Activated T-helper 17 cell treated with anti-CD3 and anti-CD28 coated beads, Interleukin-2, amount 50 U/mL, for 72 hours (primary cell): ENCODE measurements around the gene DDX39A. TPM values are rescaled to one million over a fixed set of nuclear protein-coding genes. Genes with fewer than 3 reads are reported as not detected.
A peak's percentile ranks its signal among the peaks of the same experiment; 100 is the strongest.
"Not testable (repeated sequence)": the region's sequence is repeated elsewhere in the genome, so short reads cannot be mapped to it uniquely, and the experiment has no call there.

Experiments
- ATAC-seq: fragments of 150-1000 bp; cut with Tn5 transposase; replicated peaks from 2 replicates; pipeline ENCODE4 v1.10.0; 2021; ENCODE audit warnings: mild to moderate bottlenecking, moderate library complexity
- H3K27ac Mint-ChIP-seq: one replicate; pipeline ENCODE4 v1.8.0; 2022; ENCODE audit warnings: mixed read lengths
- H3K27me3 Mint-ChIP-seq: one replicate; pipeline ENCODE4 v1.8.0; 2022; ENCODE audit warnings: mixed read lengths
- H3K36me3 Mint-ChIP-seq: one replicate; pipeline ENCODE4 v1.8.0; 2022; ENCODE audit warnings: low read depth, mild to moderate bottlenecking, mixed read lengths
- H3K4me1 Mint-ChIP-seq: one replicate; pipeline ENCODE4 v1.8.0; 2022; ENCODE audit warnings: mixed read lengths
- H3K4me3 Mint-ChIP-seq: one replicate; pipeline ENCODE4 v1.8.0; 2022; ENCODE audit warnings: mild to moderate bottlenecking, mixed read lengths
- H3K9me3 Mint-ChIP-seq: one replicate; pipeline ENCODE4 v1.8.0; 2022; ENCODE audit warnings: mixed read lengths
- total RNA-seq, 2 donors: library from RNA; stranded (reverse); gene quantifications; one replicate each; pipeline ENCODE4 v1.2.3, GENCODE V29; 2022

Gene DDX39A
- total RNA-seq, 2 donors from 2014 or later = 132 to 260 TPM

DNA sequence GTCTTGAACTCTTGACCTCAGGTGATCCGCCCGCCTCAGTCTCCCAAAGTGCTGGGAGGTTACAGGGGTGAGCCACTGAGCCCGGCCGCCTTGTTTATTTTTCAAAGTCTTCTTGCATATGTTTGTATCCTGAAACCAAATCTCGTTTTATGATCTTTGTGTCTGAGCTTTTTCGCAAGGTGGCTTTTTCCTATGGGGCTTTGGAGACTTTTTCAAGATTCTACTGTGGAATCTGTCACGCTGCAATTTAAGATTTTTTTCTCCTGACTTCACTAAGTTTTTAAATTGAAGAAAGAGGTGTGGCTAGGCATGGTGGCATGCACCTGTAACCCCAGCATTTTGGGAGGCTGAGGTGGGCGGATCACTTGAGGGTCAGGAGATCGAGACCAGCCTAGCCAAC lies 44.8 kb downstream of the DDX39A start:
- not testable (repeated sequence) for H3K27me3 Mint-ChIP-seq, H3K9me3 Mint-ChIP-seq, ATAC-seq
- Mint-ChIP-seq H3K27ac (peak overlapping the region; percentile 97), H3K36me3 (peaks cover 12% of the 10 kb centered on the region), H3K4me3 (peak overlapping the region; percentile 75), H3K4me1 (peaks cover 18% of the 10 kb centered on the region)

DNA sequence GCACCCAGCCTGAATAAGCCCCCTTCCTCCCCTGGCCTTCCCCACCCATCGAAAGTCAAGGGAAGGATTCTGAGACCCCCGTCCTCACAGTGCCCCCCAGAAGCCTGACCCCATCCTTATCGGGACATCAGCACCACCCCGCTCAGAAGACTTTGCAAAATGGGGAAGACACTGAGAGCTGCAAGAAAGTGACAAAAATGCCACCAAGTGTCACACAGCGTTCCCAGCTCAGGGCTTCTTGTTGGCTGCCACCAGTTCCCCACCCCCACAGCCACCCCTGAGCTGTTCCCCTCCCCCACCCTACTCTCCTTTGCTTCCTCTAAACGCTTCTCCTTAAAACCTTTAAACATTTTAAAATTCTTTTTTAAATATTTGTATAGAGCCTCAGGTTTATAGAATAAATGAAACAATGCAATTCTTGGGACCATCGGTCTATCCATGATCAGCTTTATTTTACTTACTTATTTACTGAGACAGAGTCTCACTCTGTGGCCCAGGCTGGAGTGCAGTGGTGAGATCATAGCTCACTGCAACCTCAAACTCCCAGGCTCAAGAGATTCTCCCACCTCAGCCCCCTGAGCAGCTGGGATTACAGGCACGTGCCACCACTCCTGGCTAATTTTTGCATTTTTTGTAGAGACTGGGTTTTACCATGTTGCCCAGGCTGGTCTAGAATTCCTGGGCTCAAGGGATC lies 46.6 kb downstream of the DDX39A start:
- Mint-ChIP-seq H3K36me3 (peaks cover 23% of the 10 kb centered on the region), H3K4me3 (peak overlapping the region; percentile 91), H3K4me1 (peaks cover 24% of the 10 kb centered on the region), H3K27ac (peak overlapping the region; percentile 56)
- not testable (repeated sequence) for ATAC-seq, H3K9me3 Mint-ChIP-seq, H3K27me3 Mint-ChIP-seq

DNA sequence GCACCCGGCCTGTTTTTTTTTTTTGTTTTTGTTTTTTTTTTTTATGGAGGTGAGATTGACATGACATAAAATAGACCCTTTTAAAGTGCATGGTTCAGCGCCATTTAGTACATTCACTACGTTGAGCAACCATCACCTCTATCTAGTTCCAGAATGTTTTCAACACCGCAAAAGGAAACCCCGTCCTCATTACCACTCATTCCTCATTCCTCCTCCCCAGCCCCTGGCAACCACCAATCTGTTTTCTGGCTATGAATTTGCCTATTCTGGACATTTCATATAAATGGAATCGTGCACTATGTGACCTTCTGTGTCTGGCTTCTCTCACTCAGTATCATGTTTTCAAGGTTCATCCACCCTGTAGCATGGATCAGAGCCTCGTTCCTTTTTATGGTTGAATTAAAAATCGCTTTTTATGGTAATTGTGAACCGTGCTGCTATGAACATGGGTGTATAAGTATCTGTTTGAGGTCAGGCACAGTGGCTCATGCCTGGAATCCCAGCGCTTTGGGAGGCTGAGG lies 47.8 kb downstream of the DDX39A start:
- peak overlapping the region; percentile 100 for H3K27ac Mint-ChIP-seq
- ATAC-seq = no peak
- H3K36me3 Mint-ChIP-seq = peaks cover 28% of the 10 kb centered on the region
- H3K4me1 Mint-ChIP-seq = peaks cover 29% of the 10 kb centered on the region
- H3K4me3 Mint-ChIP-seq = peak overlapping the region; percentile 91
- no peaks in the 10 kb centered on the region for H3K9me3 Mint-ChIP-seq
- no peaks in the 10 kb centered on the region for H3K27me3 Mint-ChIP-seq

DNA sequence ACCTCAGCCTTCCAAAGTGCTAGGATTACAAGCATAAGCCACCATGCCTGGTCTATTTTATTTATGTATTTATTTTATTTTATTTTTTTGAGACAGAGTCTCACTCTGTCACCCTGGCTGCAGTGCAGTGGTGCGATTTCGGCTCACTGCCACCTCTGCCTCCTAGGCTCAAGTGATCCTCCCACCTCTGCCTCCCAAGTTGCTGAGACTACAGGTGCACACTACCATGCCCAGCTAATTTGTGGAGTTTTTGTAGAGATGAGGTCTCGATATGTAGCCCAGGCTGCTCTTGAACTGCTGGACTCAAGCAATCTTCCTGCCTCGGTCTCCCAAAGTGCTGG lies 48.2 kb downstream of the DDX39A start:
- Mint-ChIP-seq H3K36me3 (peaks cover 28% of the 10 kb centered on the region), H3K27ac (peak overlapping the region; percentile 100), H3K27me3 (no peaks in the 10 kb centered on the region), H3K9me3 (no peaks in the 10 kb centered on the region), H3K4me1 (peaks cover 29% of the 10 kb centered on the region), H3K4me3 (peak overlapping the region; percentile 91)
- no peak for ATAC-seq

DNA sequence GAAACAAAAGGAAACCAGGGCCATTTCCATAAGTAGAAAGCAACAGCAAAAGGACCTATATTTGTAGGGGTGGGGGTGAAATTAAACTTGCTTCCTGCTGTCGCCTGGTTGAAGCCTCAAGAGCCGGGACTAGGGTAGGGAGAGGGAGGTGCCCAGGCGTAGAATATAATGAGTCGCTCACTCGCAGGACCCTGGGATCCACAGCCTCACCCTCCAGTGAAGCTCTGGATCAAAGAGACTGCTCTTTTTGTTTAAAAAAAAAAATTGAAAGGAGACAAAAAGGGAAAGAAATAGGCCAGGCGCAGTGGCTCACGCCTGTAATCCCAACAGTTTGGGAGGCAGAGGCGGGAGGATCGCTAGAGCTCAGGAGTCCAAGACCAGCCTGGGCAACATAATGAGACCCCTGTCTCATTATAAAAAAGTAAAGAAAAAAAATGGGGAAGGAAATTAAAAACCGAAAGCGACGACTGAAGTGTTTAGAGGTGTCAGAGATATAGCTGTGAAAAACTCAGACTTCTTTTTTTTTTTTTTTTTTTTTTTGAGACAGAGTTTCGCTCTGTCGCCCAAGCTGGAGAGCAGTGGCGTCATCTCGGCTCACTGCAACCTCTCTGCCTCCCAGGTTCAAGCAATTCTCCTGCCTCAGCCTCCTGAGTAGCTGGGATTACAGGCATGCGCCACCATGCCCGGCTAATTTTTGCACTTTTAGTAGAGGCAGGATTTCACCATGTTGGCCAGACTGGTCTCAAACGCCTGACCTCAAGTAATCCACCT lies 48.8 kb downstream of the DDX39A start:
- Mint-ChIP-seq H3K4me1 (peaks cover 29% of the 10 kb centered on the region), H3K9me3 (no peaks in the 10 kb centered on the region), H3K4me3 (peak overlapping the region; percentile 91), H3K27me3 (no peaks in the 10 kb centered on the region), H3K27ac (peak overlapping the region; percentile 100), H3K36me3 (peaks cover 28% of the 10 kb centered on the region)
- ATAC-seq = peak; percentile 30

DNA sequence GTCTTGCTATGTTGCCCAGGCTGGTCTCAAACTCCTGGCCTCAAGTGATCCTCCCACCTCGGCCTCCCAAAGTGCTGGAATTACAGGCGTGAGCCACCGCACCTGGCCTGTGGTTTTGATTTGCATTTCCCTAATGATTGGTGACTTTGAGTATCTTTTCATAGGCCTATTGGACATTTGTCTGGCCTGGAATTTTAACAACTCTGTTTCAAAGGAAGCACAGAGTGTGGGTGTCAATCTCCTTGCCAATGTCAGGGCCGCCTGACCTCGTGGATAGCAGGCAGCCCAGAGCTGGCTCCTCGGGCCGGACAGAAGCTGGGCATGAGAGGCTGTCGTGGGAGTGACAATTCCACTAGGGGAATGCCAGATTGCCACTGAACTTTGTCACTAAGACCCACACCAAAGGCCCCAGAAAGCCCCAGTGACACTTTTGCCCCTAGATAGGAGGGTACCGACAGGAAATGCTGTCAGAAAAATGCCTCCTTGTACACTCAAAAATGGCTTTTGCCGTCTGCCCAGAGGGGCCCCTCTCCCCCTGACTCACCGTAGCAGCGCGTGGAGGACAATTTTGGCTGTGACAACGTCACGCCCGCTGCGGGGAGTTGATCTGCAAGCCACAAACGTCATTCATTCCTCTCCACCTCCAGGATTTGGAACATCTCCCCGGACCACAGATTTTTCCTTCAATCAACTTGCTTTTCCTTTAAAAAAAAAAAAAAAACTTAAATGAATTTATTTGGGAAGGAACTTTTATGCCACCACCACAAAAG lies 49.6 kb downstream of the DDX39A start:
- Mint-ChIP-seq H3K36me3 (peaks cover 28% of the 10 kb centered on the region), H3K27me3 (no peaks in the 10 kb centered on the region), H3K4me3 (peak overlapping the region; percentile 91), H3K9me3 (no peaks in the 10 kb centered on the region), H3K27ac (peak overlapping the region; percentile 100), H3K4me1 (peaks cover 29% of the 10 kb centered on the region)
- ATAC-seq = peak; percentile 75

DNA sequence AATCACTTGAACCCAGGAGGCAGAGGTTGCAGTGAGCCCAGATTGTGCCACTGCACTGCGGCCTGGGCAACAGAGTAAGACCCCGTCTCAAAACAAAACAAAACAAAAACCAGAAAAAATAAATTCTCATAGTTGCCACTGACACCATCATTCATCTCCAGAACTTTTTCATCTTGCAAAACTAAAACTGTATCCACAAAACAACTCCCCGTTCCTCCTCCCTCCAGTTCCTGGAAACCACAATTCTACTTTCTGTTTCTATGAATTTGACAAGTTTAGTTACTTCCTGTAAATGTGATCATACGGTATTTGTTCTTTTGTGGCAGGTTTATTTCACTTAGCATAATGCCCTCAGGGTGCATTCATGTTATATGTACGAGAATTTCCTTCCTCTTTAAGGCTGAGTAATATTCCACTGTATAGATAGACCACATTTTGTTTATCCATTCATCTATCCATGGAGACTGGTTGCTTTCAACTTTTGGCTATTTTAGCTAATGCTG lies 51.1 kb downstream of the DDX39A start:
- H3K36me3 Mint-ChIP-seq = peaks cover 28% of the 10 kb centered on the region
- H3K4me1 Mint-ChIP-seq = peaks cover 33% of the 10 kb centered on the region
- no peaks in the 10 kb centered on the region for H3K27me3 Mint-ChIP-seq
- H3K27ac Mint-ChIP-seq = peak overlapping the region; percentile 100
- H3K9me3 Mint-ChIP-seq = no peaks in the 10 kb centered on the region
- H3K4me3 Mint-ChIP-seq = peak overlapping the region; percentile 91
- ATAC-seq = peak; percentile 63

DNA sequence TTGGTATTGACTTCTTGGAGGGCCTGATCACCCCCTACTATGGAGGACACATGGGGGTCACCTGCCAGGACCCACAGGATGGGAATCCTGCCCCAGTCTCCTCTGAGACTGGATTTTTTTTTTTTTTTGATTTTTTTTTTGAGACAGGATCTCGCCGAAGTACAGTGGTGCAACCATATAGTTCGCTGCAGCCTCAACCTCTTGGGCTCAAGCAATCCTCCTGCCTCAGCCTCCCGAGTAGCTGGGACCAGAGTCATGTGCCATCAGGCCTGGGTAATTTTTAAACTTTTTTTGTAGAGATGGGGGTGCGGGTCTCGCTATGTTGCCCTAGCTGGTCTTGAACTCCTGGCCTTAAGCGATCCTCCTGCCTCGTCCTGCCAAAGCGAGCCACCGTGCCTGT lies 52.1 kb downstream of the DDX39A start:
- H3K4me3 Mint-ChIP-seq = peak overlapping the region; percentile 91
- H3K9me3 Mint-ChIP-seq = no peaks in the 10 kb centered on the region
- no peaks in the 10 kb centered on the region for H3K27me3 Mint-ChIP-seq
- H3K4me1 Mint-ChIP-seq = peaks cover 38% of the 10 kb centered on the region
- peaks cover 28% of the 10 kb centered on the region for H3K36me3 Mint-ChIP-seq
- ATAC-seq = no peak
- peak overlapping the region; percentile 100 for H3K27ac Mint-ChIP-seq

DNA sequence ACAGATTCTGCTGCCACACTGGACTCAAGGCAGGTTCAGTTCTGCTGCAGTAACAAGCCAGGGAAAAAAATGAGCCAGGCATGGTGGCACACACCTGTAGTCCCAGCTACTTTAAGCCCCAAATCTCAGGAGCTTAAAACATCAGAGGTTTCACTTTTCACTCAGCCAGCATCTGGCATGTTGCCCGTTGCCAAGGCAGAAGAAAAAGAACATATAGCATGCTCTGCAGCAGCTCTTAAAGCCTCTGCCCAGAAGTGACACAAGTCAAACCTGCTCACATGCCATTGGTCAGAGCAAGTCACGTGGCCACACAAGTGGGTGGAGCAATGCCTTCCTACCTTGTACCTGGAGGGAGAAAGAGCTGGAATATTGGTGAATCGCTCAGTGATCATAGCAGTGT lies 52.6 kb downstream of the DDX39A start:
- H3K9me3 Mint-ChIP-seq = no peaks in the 10 kb centered on the region
- no peaks in the 10 kb centered on the region for H3K27me3 Mint-ChIP-seq
- peak; percentile 27 for ATAC-seq
- peaks cover 28% of the 10 kb centered on the region for H3K36me3 Mint-ChIP-seq
- H3K4me1 Mint-ChIP-seq = peaks cover 41% of the 10 kb centered on the region
- peak overlapping the region; percentile 100 for H3K27ac Mint-ChIP-seq
- peak overlapping the region; percentile 91 for H3K4me3 Mint-ChIP-seq

DNA sequence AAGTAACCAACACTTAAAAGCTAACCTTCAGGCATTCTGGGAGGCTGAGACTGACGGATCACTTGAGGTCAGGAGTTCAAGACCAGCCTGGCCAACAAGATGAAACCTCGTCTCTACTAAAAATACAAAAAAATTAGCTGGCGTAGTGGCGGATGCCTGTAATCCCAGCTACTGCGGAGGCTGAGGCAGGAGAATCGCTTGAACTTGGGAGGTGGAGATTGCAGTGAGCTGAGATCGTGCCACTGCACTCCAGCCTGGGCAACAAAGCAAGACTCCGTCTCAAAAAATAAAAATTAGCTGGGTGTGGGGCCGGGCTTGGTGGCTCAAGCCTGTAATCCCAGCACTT lies 55.1 kb downstream of the DDX39A start:
- not testable (repeated sequence) for H3K27me3 Mint-ChIP-seq, ATAC-seq, H3K9me3 Mint-ChIP-seq
- Mint-ChIP-seq H3K27ac (peak overlapping the region; percentile 97), H3K36me3 (peaks cover 14% of the 10 kb centered on the region), H3K4me3 (peak overlapping the region; percentile 89), H3K4me1 (peaks cover 32% of the 10 kb centered on the region)

DNA sequence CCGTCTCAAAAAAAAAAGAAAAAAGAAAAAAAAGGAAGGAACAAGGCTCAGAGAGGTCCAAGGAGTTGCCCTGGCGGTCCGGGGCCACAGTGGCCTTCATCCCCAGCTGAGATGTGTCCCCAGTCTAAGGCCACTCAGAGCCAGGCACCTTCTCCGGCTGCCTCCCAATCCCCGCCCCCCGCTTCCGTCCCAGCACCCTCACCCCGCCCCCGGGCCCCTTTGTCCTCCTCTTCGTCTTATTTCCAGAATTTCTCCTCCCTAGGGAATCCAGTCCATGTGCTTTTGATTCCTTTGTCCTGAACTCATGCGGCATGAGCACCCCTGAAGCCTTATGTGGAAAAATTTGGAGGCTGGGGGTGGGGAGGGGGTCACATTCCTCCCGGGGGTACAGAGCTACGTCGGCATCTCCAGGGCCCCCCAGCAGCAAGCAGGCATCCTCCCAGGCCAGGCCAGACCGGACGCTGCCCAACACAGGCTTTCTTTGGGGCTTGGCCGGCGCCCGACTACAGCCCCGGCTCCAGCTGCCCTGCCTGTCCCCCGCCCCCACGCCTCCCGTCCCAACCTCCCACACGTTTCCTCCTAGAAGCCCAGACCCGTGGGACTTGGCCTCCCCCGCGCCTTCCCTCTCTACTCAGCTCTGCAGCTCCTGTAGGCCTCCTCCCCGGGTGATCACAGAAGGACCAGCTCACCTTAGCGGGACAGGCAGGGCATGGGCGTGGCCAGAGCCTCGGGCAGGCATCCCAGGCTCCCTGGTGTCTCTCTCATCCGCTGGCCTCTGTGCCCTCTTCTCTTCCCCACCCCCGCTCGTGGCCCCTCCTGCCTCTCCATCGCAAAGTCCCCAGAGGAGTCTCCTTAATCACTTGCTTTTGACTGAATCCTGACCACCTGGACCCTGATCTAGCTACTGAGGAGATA lies 55.7 kb downstream of the DDX39A start:
- peak; percentile 65 for ATAC-seq
- peaks cover 12% of the 10 kb centered on the region for H3K36me3 Mint-ChIP-seq
- no peaks in the 10 kb centered on the region for H3K9me3 Mint-ChIP-seq
- H3K27ac Mint-ChIP-seq = peak overlapping the region; percentile 97
- H3K27me3 Mint-ChIP-seq = no peaks in the 10 kb centered on the region
- H3K4me3 Mint-ChIP-seq = peak overlapping the region; percentile 89
- H3K4me1 Mint-ChIP-seq = peaks cover 30% of the 10 kb centered on the region

DNA sequence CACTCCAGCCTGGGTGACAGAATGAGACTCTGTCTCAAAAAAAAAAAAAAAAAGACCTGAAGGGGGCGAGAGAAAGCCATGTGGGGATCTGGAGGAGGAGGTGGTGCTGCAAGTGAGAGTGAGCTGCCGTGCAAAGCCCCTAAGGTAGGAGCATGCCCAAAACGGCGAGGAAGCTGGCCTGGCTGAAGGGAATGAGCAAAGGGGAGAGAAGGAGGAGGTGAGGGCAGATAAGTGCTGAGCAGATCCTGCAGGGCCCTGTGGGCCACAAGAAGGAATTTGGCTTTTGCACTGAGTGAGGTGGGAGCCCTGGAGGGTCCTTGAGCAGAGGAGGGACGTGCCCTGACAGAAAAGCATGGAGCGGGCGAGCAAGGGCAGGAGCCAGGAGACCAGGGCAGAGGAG lies 57.3 kb downstream of the DDX39A start:
- peak; percentile 33 for ATAC-seq
- no peaks in the 10 kb centered on the region for H3K27me3 Mint-ChIP-seq
- peaks cover 4% of the 10 kb centered on the region for H3K36me3 Mint-ChIP-seq
- H3K4me1 Mint-ChIP-seq = peaks cover 23% of the 10 kb centered on the region
- H3K27ac Mint-ChIP-seq = peak overlapping the region; percentile 97
- H3K4me3 Mint-ChIP-seq = peak overlapping the region; percentile 89
- H3K9me3 Mint-ChIP-seq = no peaks in the 10 kb centered on the region
